Smooth muscle cell (in vitro differentiated cells): ENCODE data around the gene S100A9. TPM values are rescaled to one million over a fixed set of nuclear protein-coding genes. Genes with fewer than 3 reads are reported as not detected.

Experiments
- DNase-seq: peaks from one replicate; lab custom pipeline; 2025; ENCODE audit not compliant: unreplicated experiment; lab: John Stamatoyannopoulos, UW
- H2AFZ ChIP-seq: fragments of 200-600 bp; sonication (generic); 2 replicates; pipeline ENCODE4 v1.6.0; 2016; ENCODE audit warnings: antibody characterized with exemption, low read depth, mild to moderate bottlenecking
- H3F3A ChIP-seq: fragments of 200-600 bp; sonication (generic); 2 replicates; pipeline ENCODE4 v1.6.0; 2017; ENCODE audit warnings: antibody characterized with exemption, low read depth
- H3K27ac ChIP-seq: fragments of 200-600 bp; sonication (generic); 2 replicates; pipeline ENCODE4 v1.5.1; 2016; ENCODE audit warnings: low read depth, mild to moderate bottlenecking
- H3K27me3 ChIP-seq: fragments of 200-600 bp; sonication (generic); 2 replicates; pipeline ENCODE4 v1.6.1; 2016; ENCODE audit warnings: low read depth, mild to moderate bottlenecking
- H3K36me3 ChIP-seq: fragments of 200-600 bp; sonication (generic); 2 replicates; pipeline ENCODE4 v1.5.1; 2016; ENCODE audit warnings: low read depth
- H3K4me1 ChIP-seq: fragments of 200-600 bp; sonication (generic); 2 replicates; pipeline ENCODE4 v1.5.1; 2016; ENCODE audit warnings: low read depth
- H3K4me2 ChIP-seq: fragments of 200-600 bp; sonication (generic); 2 replicates; pipeline ENCODE4 v1.6.0; 2016; ENCODE audit warnings: mild to moderate bottlenecking
- H3K4me3 ChIP-seq: fragments of 200-600 bp; sonication (generic); 2 replicates; pipeline ENCODE4 v1.5.1; 2016; ENCODE audit warnings: mild to moderate bottlenecking
- H3K79me2 ChIP-seq: fragments of 200-600 bp; sonication (generic); 2 replicates; pipeline ENCODE4 v1.6.0; 2016; ENCODE audit warnings: low read depth, mild to moderate bottlenecking
- H3K9ac ChIP-seq: fragments of 200-600 bp; sonication (generic); 2 replicates; pipeline ENCODE4 v1.6.0; 2016; ENCODE audit warnings: low read depth
- H3K9me3 ChIP-seq: fragments of 200-600 bp; sonication (generic); replicated peaks from 2 replicates; pipeline ENCODE4 v1.5.1; 2016; ENCODE audit warnings: low read depth
- H4K20me1 ChIP-seq: fragments of 200-600 bp; sonication (generic); 2 replicates; pipeline ENCODE4 v1.6.0; 2016; ENCODE audit warnings: low read depth
- CTCF ChIP-seq: fragments of 200-600 bp; sonication (generic); IDR thresholded peaks from 2 replicates; pipeline ENCODE4 v1.5.1; 2017; ENCODE audit warnings: borderline replicate concordance, mild to moderate bottlenecking, antibody characterized with exemption; ENCODE audit not compliant: insufficient read depth, poor library complexity, severe bottlenecking
- WGBS: methylation state at CpG from one replicate; pipeline ENCODE4 v1.1.7; 2016; ENCODE audit warnings: low lambda C conversion rate; 5-methylcytosine and 5-hydroxymethylcytosine counted together
- polyA plus RNA-seq: library from polyadenylated mRNA; unstranded; fragments of >200 nt; fragmentation: Nextera tagmentation; extraction: Ambion mirVana; gene quantifications from 2 replicates; pipeline ENCODE4 v1.2.1, GENCODE V29; 2016
- total RNA-seq: library from RNA; depleted of rRNA; stranded (reverse); fragments of >200 nt; gene quantifications from 2 replicates; pipeline ENCODE4 v1.2.3, GENCODE V29; 2014

Gene S100A9
- total and polyA plus RNA-seq, 2 experiments from 2014 or later = 81.9 to 197 TPM

GRCh38 chr1:153341431-153341934, 16.2 kb upstream of the S100A9 start:
- H2AFZ ChIP-seq = no peak overlapping the region
- no peak overlapping the region for H3K4me2 ChIP-seq
- no peak overlapping the region for H3K9ac ChIP-seq
- no peaks in the 10 kb centered on the region for H3K9me3 ChIP-seq
- no peak overlapping the region for H3K4me3 ChIP-seq
- H3F3A ChIP-seq = no peaks in the 10 kb centered on the region
- no peaks in the 10 kb centered on the region for H3K4me1 ChIP-seq
- no peak overlapping the region for H3K27ac ChIP-seq
- no peak for TF ChIP-seq CTCF
- H3K36me3 ChIP-seq = no peaks in the 10 kb centered on the region
- no peaks in the 10 kb centered on the region for H4K20me1 ChIP-seq
- no peak for DNase-seq
- no peaks in the 10 kb centered on the region for H3K79me2 ChIP-seq
- WGBS = 73% methylated on average over 4 of the region's 4 CpGs
- no peaks in the 10 kb centered on the region for H3K27me3 ChIP-seq

- H3K9me3 ChIP-seq = no peaks in the 10 kb centered on the region
- no peak overlapping the region for H3K27ac ChIP-seq
- 71% methylated on average over 3 of the region's 3 CpGs for WGBS
- H3K79me2 ChIP-seq = no peaks in the 10 kb centered on the region
- H3K4me2 ChIP-seq = no peak overlapping the region
- no peaks in the 10 kb centered on the region for H3K27me3 ChIP-seq
- no peak overlapping the region for H2AFZ ChIP-seq
- no peaks in the 10 kb centered on the region for H3K36me3 ChIP-seq
- no peaks in the 10 kb centered on the region for H3F3A ChIP-seq
- H3K9ac ChIP-seq = no peak overlapping the region
- no peak overlapping the region for H3K4me3 ChIP-seq
- H4K20me1 ChIP-seq = no peaks in the 10 kb centered on the region
- DNase-seq = no peak
- no peak for TF ChIP-seq CTCF
- no peaks in the 10 kb centered on the region for H3K4me1 ChIP-seq
Observed at GRCh38 chr1:153342178-153342577, 15.5 kb upstream of the S100A9 start.

GRCh38 chr1:153343040-153343681, 14.5 kb upstream of the S100A9 start:
- no peak overlapping the region for H3K9ac ChIP-seq
- no peak for DNase-seq
- H4K20me1 ChIP-seq = no peaks in the 10 kb centered on the region
- H2AFZ ChIP-seq = no peak overlapping the region
- WGBS = 48% methylated on average over 5 of the region's 5 CpGs
- H3K4me3 ChIP-seq = no peak overlapping the region
- no peak overlapping the region for H3K4me2 ChIP-seq
- H3K27me3 ChIP-seq = no peaks in the 10 kb centered on the region
- no peaks in the 10 kb centered on the region for H3K36me3 ChIP-seq
- no peaks in the 10 kb centered on the region for H3K79me2 ChIP-seq
- H3K4me1 ChIP-seq = no peaks in the 10 kb centered on the region
- H3K27ac ChIP-seq = no peak overlapping the region
- no peak for TF ChIP-seq CTCF
- no peaks in the 10 kb centered on the region for H3F3A ChIP-seq
- H3K9me3 ChIP-seq = no peaks in the 10 kb centered on the region
